ENCODE data around the gene MAPK8IP3.

DNA sequence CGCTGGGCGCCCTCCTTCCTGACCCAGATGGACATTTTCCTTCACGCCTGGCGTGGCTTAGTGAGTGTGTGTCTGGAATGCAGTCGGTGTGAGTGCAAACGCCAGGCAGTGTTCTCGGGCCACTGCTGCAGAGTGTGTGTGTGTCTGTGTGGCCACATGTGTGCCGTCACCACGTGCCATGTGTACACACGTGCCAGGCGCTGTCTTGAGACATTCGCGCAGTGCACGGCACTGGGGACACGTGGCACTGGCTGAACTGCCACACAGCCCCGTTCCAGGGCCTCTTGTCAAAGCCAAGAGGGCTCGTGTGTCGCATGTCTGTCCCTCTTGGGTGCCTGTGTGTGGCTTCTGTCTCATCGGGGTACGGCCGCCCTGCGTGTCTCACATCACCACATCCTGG lies 28.8 kb downstream of the MAPK8IP3 start:
- TF ChIP-seq, protein P1, sequence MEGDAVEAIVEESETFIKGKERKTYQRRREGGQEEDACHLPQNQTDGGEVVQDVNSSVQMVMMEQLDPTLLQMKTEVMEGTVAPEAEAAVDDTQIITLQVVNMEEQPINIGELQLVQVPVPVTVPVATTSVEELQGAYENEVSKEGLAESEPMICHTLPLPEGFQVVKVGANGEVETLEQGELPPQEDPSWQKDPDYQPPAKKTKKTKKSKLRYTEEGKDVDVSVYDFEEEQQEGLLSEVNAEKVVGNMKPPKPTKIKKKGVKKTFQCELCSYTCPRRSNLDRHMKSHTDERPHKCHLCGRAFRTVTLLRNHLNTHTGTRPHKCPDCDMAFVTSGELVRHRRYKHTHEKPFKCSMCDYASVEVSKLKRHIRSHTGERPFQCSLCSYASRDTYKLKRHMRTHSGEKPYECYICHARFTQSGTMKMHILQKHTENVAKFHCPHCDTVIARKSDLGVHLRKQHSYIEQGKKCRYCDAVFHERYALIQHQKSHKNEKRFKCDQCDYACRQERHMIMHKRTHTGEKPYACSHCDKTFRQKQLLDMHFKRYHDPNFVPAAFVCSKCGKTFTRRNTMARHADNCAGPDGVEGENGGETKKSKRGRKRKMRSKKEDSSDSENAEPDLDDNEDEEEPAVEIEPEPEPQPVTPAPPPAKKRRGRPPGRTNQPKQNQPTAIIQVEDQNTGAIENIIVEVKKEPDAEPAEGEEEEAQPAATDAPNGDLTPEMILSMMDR (IDR thresholded peaks at IDR 0.05; ENCODE audit: borderline replicate concordance, extremely low read depth, low read length, poor library complexity, severe bottlenecking): no peak
- no peak for TF ChIP-seq EZH2 (IDR thresholded peaks at IDR 0.05; ENCODE audit: borderline replicate concordance, low read depth, low read length, severe bottlenecking)

All from DND-41 (cell line).